AG10803 (cell line): Measurements from ENCODE around the gene HSD17B3.
A peak's percentile ranks its signal among the peaks of the same experiment; 100 is the strongest.

Experiments used
- DNase-seq: peaks from one replicate; pipeline ENCODE4 v3.0.0; 2010; ENCODE audit warnings: low read depth
- H3K4me3 ChIP-seq: 2 replicates; pipeline ENCODE4 v1.5.1; 2011; ENCODE audit warnings: mild to moderate bottlenecking, low read length, control low read depth
- TF ChIP-seq, protein P1 (sequence below): conservative IDR thresholded peaks from 2 replicates; pipeline ENCODE4 v1.5.1; 2011; ENCODE audit warnings: mild to moderate bottlenecking, low read length, control low read depth, inconsistent platforms

HSD17B3 gene

DNA sequence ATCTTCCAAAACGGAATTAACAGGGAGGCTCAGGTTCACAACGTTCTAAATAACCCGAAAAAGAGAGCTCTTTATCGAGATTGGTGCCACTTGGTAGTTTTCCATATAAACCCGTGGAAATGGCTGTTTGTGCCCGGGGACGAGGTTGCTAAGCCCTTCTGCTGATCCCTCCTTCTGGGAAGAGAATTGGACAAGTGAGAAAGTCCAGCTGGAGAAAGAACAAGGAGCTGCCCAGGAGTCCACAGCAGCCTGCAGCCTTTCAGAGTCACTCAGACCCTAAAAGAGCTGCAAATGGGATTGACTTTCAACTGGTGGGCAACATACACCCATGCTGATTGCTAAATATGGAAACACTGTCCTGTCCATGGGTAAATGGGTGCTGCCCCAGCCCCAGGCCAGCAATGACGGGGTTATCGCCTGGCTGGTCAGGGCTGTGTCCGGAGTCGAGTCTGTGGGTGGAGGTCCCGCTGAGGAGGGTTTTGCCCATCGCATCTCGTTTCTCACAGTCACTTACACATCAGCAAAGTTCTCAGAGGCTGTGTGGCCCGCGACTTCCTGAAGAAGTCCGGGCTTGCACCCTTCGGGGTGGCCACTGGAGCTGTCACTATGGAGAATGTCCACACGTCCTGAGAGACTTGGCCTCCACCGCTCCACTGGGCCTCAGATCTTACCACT lies 40.7 kb upstream of the HSD17B3 start:
- H3K4me3 ChIP-seq = no peak overlapping the region
- no peak for DNase-seq
- TF ChIP-seq, protein P1, sequence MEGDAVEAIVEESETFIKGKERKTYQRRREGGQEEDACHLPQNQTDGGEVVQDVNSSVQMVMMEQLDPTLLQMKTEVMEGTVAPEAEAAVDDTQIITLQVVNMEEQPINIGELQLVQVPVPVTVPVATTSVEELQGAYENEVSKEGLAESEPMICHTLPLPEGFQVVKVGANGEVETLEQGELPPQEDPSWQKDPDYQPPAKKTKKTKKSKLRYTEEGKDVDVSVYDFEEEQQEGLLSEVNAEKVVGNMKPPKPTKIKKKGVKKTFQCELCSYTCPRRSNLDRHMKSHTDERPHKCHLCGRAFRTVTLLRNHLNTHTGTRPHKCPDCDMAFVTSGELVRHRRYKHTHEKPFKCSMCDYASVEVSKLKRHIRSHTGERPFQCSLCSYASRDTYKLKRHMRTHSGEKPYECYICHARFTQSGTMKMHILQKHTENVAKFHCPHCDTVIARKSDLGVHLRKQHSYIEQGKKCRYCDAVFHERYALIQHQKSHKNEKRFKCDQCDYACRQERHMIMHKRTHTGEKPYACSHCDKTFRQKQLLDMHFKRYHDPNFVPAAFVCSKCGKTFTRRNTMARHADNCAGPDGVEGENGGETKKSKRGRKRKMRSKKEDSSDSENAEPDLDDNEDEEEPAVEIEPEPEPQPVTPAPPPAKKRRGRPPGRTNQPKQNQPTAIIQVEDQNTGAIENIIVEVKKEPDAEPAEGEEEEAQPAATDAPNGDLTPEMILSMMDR = no peak

DNA sequence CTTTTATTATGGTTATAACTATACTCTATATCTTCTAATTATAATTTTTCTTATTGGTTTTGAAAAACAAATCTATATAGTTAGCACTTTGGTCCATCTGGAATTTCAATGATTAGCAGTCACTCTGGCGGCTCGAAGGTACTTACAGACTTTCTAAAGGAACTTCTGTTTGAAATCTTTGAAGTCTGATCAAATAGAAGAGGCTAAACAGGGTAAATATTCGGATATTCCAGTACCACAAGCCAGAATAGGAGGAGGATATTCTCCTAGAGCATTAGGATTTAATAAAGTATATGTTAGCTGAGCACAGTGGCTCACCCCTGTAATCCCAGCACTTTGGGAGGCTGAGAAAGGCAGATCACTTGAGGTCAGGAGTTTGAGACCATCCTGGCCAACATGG lies 38.7 kb upstream of the HSD17B3 start:
- H3K4me3 ChIP-seq = no peak overlapping the region
- TF ChIP-seq, protein P1 = no peak
- no peak for DNase-seq

- no peak for DNase-seq
- no peak overlapping the region for H3K4me3 ChIP-seq
- TF ChIP-seq, protein P1 = no peak
Observed at GRCh38 chr9:96338299-96338698, 36.3 kb upstream of the HSD17B3 start.

GRCh38 chr9:96333958-96334357 lies 32.0 kb upstream of the HSD17B3 start:
- H3K4me3 ChIP-seq = no peak overlapping the region
- TF ChIP-seq, protein P1 = no peak
- DNase-seq = no peak

- no peak overlapping the region for H3K4me3 ChIP-seq
- peak; percentile 18 for DNase-seq
- TF ChIP-seq, protein P1 = no peak
Observed at GRCh38 chr9:96331236-96331947, 29.4 kb upstream of the HSD17B3 start.

- TF ChIP-seq, protein P1 = peak; percentile 83
- DNase-seq = peak; percentile 51
- no peak overlapping the region for H3K4me3 ChIP-seq
Observed at GRCh38 chr9:96327694-96328352, 25.8 kb upstream of the HSD17B3 start.
